Measurements from ENCODE around the gene VAT1. TPM values are rescaled to one million over a fixed set of nuclear protein-coding genes. Genes with fewer than 3 reads are reported as not detected.
"Not testable (repeated sequence)": the region's sequence is repeated elsewhere in the genome, so short reads cannot be mapped to it uniquely, and the experiment has no call there.

The VAT1 gene
- total RNA-seq, 1 donor from 2014 or later = 148 TPM

- DNase-seq (ENCODE audit: low read depth in 2 of 2) = peak in 1 of 2 donors; percentile 87
Observed at GRCh38 chr17:43010667-43011308, 11.4 kb downstream of the VAT1 start.

- DNase-seq (ENCODE audit: low read depth in 2 of 2) = peak; percentile 47 to 83
Observed at GRCh38 chr17:43006639-43007551, 15.3 kb downstream of the VAT1 start, which contains the start of gene IFI35. IFI35 (plus strand) TSS chr17:43006784; CDS start chr17:43006948, 164 bp downstream.

- no peak for DNase-seq (ENCODE audit: low read depth in 2 of 2)
Observed at GRCh38 chr17:43003542-43004172, 18.5 kb downstream of the VAT1 start.

GRCh38 chr17:43000894-43001293, 21.3 kb downstream of the VAT1 start:
- DNase-seq (ENCODE audit: low read depth in 2 of 2) = not testable (repeated sequence)

- no peak for DNase-seq (ENCODE audit: low read depth in 2 of 2)
Observed at GRCh38 chr17:42999003-42999525, 23.1 kb downstream of the VAT1 start.

- DNase-seq (ENCODE audit: low read depth in 2 of 2) = peak; percentile 100
Observed at GRCh38 chr17:42997984-42998938, 23.9 kb downstream of the VAT1 start, which contains the start of gene RPL27. RPL27 (plus strand) TSS chr17:42998419; CDS start chr17:42998751, 332 bp downstream.

GRCh38 chr17:42997390-42997983, 24.7 kb downstream of the VAT1 start:
- no peak for DNase-seq (ENCODE audit: low read depth in 2 of 2)

- not testable (repeated sequence) for DNase-seq (ENCODE audit: low read depth in 2 of 2)
Observed at GRCh38 chr17:42993913-42994312, 28.3 kb downstream of the VAT1 start.

GRCh38 chr17:42992872-42993271, 29.3 kb downstream of the VAT1 start:
- no peak for DNase-seq (ENCODE audit: low read depth in 2 of 2)

- DNase-seq (ENCODE audit: low read depth in 2 of 2) = no peak
Observed at GRCh38 chr17:42991471-42991870, 30.7 kb downstream of the VAT1 start.

GRCh38 chr17:42989726-42990652, 32.2 kb downstream of the VAT1 start:
- no peak for DNase-seq (ENCODE audit: low read depth in 2 of 2)

- DNase-seq (ENCODE audit: low read depth in 2 of 2) = no peak
Observed at GRCh38 chr17:42989141-42989540, 33.0 kb downstream of the VAT1 start.

- peak in 1 of 2 donors; percentile 21 for DNase-seq (ENCODE audit: low read depth in 2 of 2)
Observed at GRCh38 chr17:42985225-42985624, 37.0 kb downstream of the VAT1 start.

- no peak for DNase-seq (ENCODE audit: low read depth in 2 of 2)
Observed at GRCh38 chr17:42982266-42982665, 39.9 kb downstream of the VAT1 start.

GRCh38 chr17:42980766-42981397, 41.3 kb downstream of the VAT1 start:
- DNase-seq (ENCODE audit: low read depth in 2 of 2) = peak in 1 of 2 donors; percentile 66

GRCh38 chr17:42980274-42980765, 41.9 kb downstream of the VAT1 start, which contains the start of gene RUNDC1:
RUNDC1 (plus strand) TSS chr17:42980565; CDS start chr17:42980577, 12 bp downstream.
- DNase-seq (ENCODE audit: low read depth in 2 of 2) = peak; percentile 60 to 84

GRCh38 chr17:42979511-42980273, 42.5 kb downstream of the VAT1 start, which contains the start of gene PTGES3L:
PTGES3L (minus strand) TSS chr17:42980080; CDS start chr17:42980053, 27 bp downstream.
- peak in 1 of 2 donors; percentile 45 for DNase-seq (ENCODE audit: low read depth in 2 of 2)
